Superior temporal gyrus (tissue), 1 donor: ENCODE results near the gene AHDC1.
"Not testable (repeated sequence)": the region's sequence is repeated elsewhere in the genome, so short reads cannot be mapped to it uniquely, and the experiment has no call there.

ENCODE experiments used
- DNase-seq: peaks from one replicate; pipeline ENCODE4 v3.0.0-alpha.2; 2016; ENCODE audit errors: extremely low spot score

Gene AHDC1

GRCh38 chr1:27549807-27550408, 54.0 kb downstream of the AHDC1 start:
- no peak for DNase-seq

GRCh38 chr1:27548858-27549719, 54.9 kb downstream of the AHDC1 start:
- DNase-seq = no peak

- no peak for DNase-seq
Measured at GRCh38 chr1:27548136-27548853, 55.6 kb downstream of the AHDC1 start.

- no peak for DNase-seq
Measured at GRCh38 chr1:27547220-27548116, 56.5 kb downstream of the AHDC1 start.

- no peak for DNase-seq
Measured at GRCh38 chr1:27545876-27546275, 58.1 kb downstream of the AHDC1 start.

- DNase-seq = peak; percentile 22
Measured at GRCh38 chr1:27545271-27545670, 58.7 kb downstream of the AHDC1 start.

- no peak for DNase-seq
Measured at GRCh38 chr1:27544834-27545233, 59.1 kb downstream of the AHDC1 start.

GRCh38 chr1:27543284-27543683, 60.7 kb downstream of the AHDC1 start:
- no peak for DNase-seq

- DNase-seq = no peak
Measured at GRCh38 chr1:27542463-27543273, 61.3 kb downstream of the AHDC1 start.

GRCh38 chr1:27539901-27540861, 63.8 kb downstream of the AHDC1 start:
- DNase-seq = no peak

GRCh38 chr1:27538793-27539192, 65.2 kb downstream of the AHDC1 start:
- DNase-seq = no peak

GRCh38 chr1:27538305-27538676, 65.7 kb downstream of the AHDC1 start:
- not testable (repeated sequence) for DNase-seq

- DNase-seq = no peak
Measured at GRCh38 chr1:27536767-27537166, 67.2 kb downstream of the AHDC1 start.

GRCh38 chr1:27536010-27536757, 67.8 kb downstream of the AHDC1 start:
- DNase-seq = peak; percentile 63

GRCh38 chr1:27535386-27535785, 68.6 kb downstream of the AHDC1 start:
- DNase-seq = no peak

- no peak for DNase-seq
Measured at GRCh38 chr1:27531959-27532685, 71.8 kb downstream of the AHDC1 start.

- no peak for DNase-seq
Measured at GRCh38 chr1:27530192-27530591, 73.8 kb downstream of the AHDC1 start.

GRCh38 chr1:27529704-27530018, 74.3 kb downstream of the AHDC1 start:
- DNase-seq = no peak
